HepG2 (cell line): ENCODE results near the gene PARP6. TPM values are rescaled to one million over a fixed set of nuclear protein-coding genes. Genes with fewer than 3 reads are reported as not detected.

Experiments used
- ATAC-seq: fragments of 200-7000 bp; cut with Tn5 transposase; 3 replicates; pipeline ENCODE4 v1.9.1; 2020; ENCODE audit warnings: mild to moderate bottlenecking, moderate library complexity
- BruUV-seq: library from RNA; stranded (reverse); fragments of 400-500 nt; replicated peaks from 2 replicates; lab custom pipeline; 2021; lab: Mats Ljungman, UMichigan
- CTCF ChIA-PET: fragments of 300-600 bp; formaldehyde crosslinking; extraction: SDS; loops from one replicate; lab custom pipeline; 2021; ENCODE audit warnings: low total read pairs, inconsistent platforms, low intra/inter-chr PET ratio; lab: Yijun Ruan, JAX
- POLR2A ChIA-PET: fragments of 350-600 bp; sonication (Branson Sonifier 250); formaldehyde crosslinking; loops from one replicate; lab custom pipeline; 2020; ENCODE audit warnings: antibody characterized with exemption, inconsistent platforms; lab: Yijun Ruan, JAX
- DNase-seq: peaks from one replicate; pipeline ENCODE4 v3.0.0-alpha.2; 2015; ENCODE audit warnings: low spot score
- FAIRE-seq: peaks from 3 replicates; lab custom pipeline; 2011; peaks lifted over from hg19 to GRCh38; lab: Jason Lieb, UNC
- H2AFZ ChIP-seq: one replicate; pipeline ENCODE4 v1.6.1; 2011; ENCODE audit warnings: low read length, inconsistent platforms
- H3K27ac ChIP-seq: fragments of 300-600 bp; 3 replicates; pipeline ENCODE4 v1.8.0; 2011; ENCODE audit warnings: mixed run types, mild to moderate bottlenecking, mixed read lengths, low read length, inconsistent platforms; ENCODE audit not compliant: insufficient read depth; ENCODE audit errors: extremely low read length
- H3K27me3 ChIP-seq, 2 experiments: fragments of 200-600 bp in 1 of 2; 2 replicates in 1 of 2; 3 replicates in 1 of 2; pipeline versions ENCODE4 v1.6.0 to v1.8.0; 2011; ENCODE audit warnings: low read length in 2 of 2, mild to moderate bottlenecking in 2 of 2, moderate library complexity in 2 of 2, inconsistent platforms in 1 of 2; ENCODE audit not compliant: insufficient read depth in 2 of 2, control insufficient read depth in 1 of 2
- H3K36me3 ChIP-seq, 2 experiments: fragments of 200-600 bp in 1 of 2; replicated peaks in 1 of 2; 2 replicates in 1 of 2; 3 replicates in 1 of 2; pipeline versions ENCODE4 v1.5.1 to v1.8.0; 2011; ENCODE audit warnings: low read length in 2 of 2, inconsistent platforms in 1 of 2; ENCODE audit not compliant: insufficient read depth in 2 of 2, control insufficient read depth in 1 of 2
- H3K4me1 ChIP-seq: 2 replicates; pipeline ENCODE4 v1.5.1; 2012; ENCODE audit warnings: low read length, inconsistent platforms; ENCODE audit not compliant: insufficient read depth
- H3K4me2 ChIP-seq: 2 replicates; pipeline ENCODE4 v1.6.0; 2011; ENCODE audit warnings: low read depth, low read length, inconsistent platforms
- H3K4me3 ChIP-seq, 3 experiments: fragments of 200-600 bp in 1 of 3; sonication (generic), shearing (Covaris generic) in 1 of 3; replicated peaks in 1 of 3; 2 replicates each; pipeline ENCODE4 v1.5.1; 2011 to 2016; ENCODE audit warnings: low read length in 3 of 3, inconsistent platforms in 2 of 3, low read depth in 2 of 3, mild to moderate bottlenecking in 2 of 3, control low read depth in 1 of 3, mixed read lengths in 1 of 3; ENCODE audit not compliant: insufficient read depth in 1 of 3
- H3K79me2 ChIP-seq: one replicate; pipeline ENCODE4 v1.6.1; 2011; ENCODE audit warnings: low read length, inconsistent platforms; ENCODE audit not compliant: insufficient read depth
- H3K9ac ChIP-seq: 2 replicates; pipeline ENCODE4 v1.6.0; 2011; ENCODE audit warnings: mild to moderate bottlenecking, low read depth, low read length, inconsistent platforms; ENCODE audit not compliant: insufficient read depth
- H3K9me3 ChIP-seq: 2 replicates; pipeline ENCODE4 v1.5.1; 2012; ENCODE audit warnings: mild to moderate bottlenecking, low read length
- H4K20me1 ChIP-seq: 2 replicates; pipeline ENCODE4 v1.6.0; 2011; ENCODE audit warnings: inconsistent platforms, mild to moderate bottlenecking, low read length, moderate library complexity; ENCODE audit not compliant: insufficient read depth
- ZFP36L2 ChIP-seq: sonication (generic); formaldehyde crosslinking; IDR thresholded peaks from 2 replicates; pipeline ENCODE4 v1.4.0; 2020; ENCODE audit warnings: missing genetic modification reagents
- ZNF44 ChIP-seq: sonication (generic); formaldehyde crosslinking; IDR thresholded peaks from 2 replicates; pipeline ENCODE4 v1.5.1; 2020; ENCODE audit warnings: mild to moderate bottlenecking, missing genetic modification reagents
- WGBS: methylation state at CpG from one replicate; pipeline ENCODE4 v1.1.6; 2017; ENCODE audit warnings: low lambda C conversion rate; 5-methylcytosine and 5-hydroxymethylcytosine counted together
- in situ Hi-C: cut with HindIII; loops from 2 replicates; pipeline ENCODE4 v1.10.0; 2017; ENCODE audit warnings: low pct_unique_long_range_greater_than_20kb; ENCODE audit not compliant: extremely low pct_ligation_motif_present
- intact Hi-C: fragments of 100-400 bp; cut with micrococcal nuclease; formaldehyde crosslinking; loops from one replicate; pipeline ENCODE4 v1.10.0; 2022; ENCODE audit not compliant: unreplicated experiment
- polyA plus RNA-seq, 8 experiments: library from polyadenylated mRNA; depleted of rRNA in 3 of 8; stranded (reverse) in 7 of 8; unstranded in 1 of 8; fragments of >200 nt; fragmentation: Illumina TruSeq in 4 of 8; extraction: Trizol in 4 of 8; gene quantifications; 2 replicates each; pipeline versions ENCODE4 v1.2.1 to v1.2.3, GENCODE V29; 2011 to 2016; ENCODE audit warnings: low read depth in 4 of 8, missing spikeins in 1 of 8, mixed read lengths in 1 of 8; ENCODE audit not compliant: insufficient read depth in 1 of 8
- total RNA-seq, 5 experiments: library from RNA; depleted of rRNA; stranded (reverse); fragments of >200 nt; fragmentation: Illumina TruSeq; extraction: Trizol; gene quantifications; 2 replicates each; pipeline ENCODE4 v1.2.3, GENCODE V29; 2016; ENCODE audit warnings: low read depth in 1 of 5
- TF ChIP-seq, protein P1 (sequence below): sonication (generic); formaldehyde crosslinking; IDR thresholded peaks from 2 replicates; pipeline ENCODE4 v1.9.0; 2021; ENCODE audit warnings: mild to moderate bottlenecking, missing genetic modification reagents
- TF ChIP-seq, protein P2 (sequence below): sonication (generic); formaldehyde crosslinking; IDR thresholded peaks from 2 replicates; pipeline ENCODE4 v1.4.0; 2020; ENCODE audit warnings: missing genetic modification reagents, mild to moderate bottlenecking, borderline replicate concordance
- TF ChIP-seq, protein P3 (sequence below): IDR thresholded peaks from 2 replicates; pipeline ENCODE4 v1.6.1; 2016; ENCODE audit warnings: low read depth, borderline replicate concordance

PARP6 gene
- total and polyA plus RNA-seq, 2 of the 13 experiments (the other 11 are each of a cell fraction or from before 2014, with no cell fraction given), result 0.22 to 0.87 TPM

- TF ChIP-seq, protein P1, sequence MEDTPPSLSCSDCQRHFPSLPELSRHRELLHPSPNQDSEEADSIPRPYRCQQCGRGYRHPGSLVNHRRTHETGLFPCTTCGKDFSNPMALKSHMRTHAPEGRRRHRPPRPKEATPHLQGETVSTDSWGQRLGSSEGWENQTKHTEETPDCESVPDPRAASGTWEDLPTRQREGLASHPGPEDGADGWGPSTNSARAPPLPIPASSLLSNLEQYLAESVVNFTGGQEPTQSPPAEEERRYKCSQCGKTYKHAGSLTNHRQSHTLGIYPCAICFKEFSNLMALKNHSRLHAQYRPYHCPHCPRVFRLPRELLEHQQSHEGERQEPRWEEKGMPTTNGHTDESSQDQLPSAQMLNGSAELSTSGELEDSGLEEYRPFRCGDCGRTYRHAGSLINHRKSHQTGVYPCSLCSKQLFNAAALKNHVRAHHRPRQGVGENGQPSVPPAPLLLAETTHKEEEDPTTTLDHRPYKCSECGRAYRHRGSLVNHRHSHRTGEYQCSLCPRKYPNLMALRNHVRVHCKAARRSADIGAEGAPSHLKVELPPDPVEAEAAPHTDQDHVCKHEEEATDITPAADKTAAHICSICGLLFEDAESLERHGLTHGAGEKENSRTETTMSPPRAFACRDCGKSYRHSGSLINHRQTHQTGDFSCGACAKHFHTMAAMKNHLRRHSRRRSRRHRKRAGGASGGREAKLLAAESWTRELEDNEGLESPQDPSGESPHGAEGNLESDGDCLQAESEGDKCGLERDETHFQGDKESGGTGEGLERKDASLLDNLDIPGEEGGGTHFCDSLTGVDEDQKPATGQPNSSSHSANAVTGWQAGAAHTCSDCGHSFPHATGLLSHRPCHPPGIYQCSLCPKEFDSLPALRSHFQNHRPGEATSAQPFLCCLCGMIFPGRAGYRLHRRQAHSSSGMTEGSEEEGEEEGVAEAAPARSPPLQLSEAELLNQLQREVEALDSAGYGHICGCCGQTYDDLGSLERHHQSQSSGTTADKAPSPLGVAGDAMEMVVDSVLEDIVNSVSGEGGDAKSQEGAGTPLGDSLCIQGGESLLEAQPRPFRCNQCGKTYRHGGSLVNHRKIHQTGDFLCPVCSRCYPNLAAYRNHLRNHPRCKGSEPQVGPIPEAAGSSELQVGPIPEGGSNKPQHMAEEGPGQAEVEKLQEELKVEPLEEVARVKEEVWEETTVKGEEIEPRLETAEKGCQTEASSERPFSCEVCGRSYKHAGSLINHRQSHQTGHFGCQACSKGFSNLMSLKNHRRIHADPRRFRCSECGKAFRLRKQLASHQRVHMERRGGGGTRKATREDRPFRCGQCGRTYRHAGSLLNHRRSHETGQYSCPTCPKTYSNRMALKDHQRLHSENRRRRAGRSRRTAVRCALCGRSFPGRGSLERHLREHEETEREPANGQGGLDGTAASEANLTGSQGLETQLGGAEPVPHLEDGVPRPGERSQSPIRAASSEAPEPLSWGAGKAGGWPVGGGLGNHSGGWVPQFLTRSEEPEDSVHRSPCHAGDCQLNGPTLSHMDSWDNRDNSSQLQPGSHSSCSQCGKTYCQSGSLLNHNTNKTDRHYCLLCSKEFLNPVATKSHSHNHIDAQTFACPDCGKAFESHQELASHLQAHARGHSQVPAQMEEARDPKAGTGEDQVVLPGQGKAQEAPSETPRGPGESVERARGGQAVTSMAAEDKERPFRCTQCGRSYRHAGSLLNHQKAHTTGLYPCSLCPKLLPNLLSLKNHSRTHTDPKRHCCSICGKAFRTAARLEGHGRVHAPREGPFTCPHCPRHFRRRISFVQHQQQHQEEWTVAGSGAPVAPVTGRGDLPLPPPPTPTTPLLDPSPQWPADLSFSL (CRISPR knock-in tag), result no peak
Observed at GRCh38 chr15:72289597-72290325, 17.4 kb upstream of the PARP6 start (continued).

DNA sequence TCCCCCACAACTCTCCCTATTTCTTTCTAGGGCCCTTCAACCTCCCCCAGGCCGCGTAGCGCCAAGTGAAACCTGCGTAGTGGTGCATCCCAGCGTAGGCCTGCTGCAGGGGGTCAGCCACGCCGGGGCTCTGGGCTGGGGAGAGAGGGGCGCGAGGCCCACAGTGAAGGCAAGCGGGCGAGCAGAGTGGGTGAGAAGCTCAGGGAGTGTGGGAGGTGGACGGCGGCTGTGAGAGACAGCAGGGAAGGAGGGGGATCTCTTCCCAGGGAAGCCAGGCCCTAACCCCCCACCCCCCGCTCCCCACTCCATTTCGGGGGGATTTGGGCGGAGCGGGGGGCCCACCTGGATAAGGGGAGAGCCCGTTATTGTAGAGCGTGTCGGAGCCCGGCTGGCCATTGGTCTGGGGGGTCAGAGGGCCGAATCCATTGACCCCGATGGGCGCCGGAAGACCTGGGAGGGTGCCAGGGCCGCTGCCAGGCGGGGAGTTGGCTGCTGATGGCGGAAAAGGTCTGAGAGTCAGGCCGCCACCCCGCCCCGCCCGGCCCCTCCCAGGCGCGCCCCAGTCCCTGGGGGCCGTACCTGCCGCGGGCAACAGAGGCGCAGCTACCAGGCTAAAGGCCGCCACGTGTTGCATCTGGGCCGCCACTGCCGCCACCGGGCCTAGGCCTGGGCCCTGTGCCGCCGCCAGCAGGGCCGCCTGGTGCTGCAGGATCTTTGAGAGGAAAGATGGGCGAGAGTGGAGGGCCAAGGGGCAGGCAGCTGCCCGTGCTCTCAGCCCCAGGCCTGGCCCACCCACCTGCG lies 16.6 kb upstream of the PARP6 start:
- Histone ChIP-seq H3K27ac (no peak overlapping the region), H3K27me3 (no peaks in the 10 kb centered on the region), H3K9me3 (no peaks in the 10 kb centered on the region), H3K9ac (no peak overlapping the region), H3K36me3 (no peaks in the 10 kb centered on the region), H3K4me1 (0 out of 2 replicates have a peak, but pooled peaks cover 8% of the 10 kb centered on the region), H4K20me1 (no peaks in the 10 kb centered on the region), H3K79me2 (no peaks in the 10 kb centered on the region), H3K4me2 (no peak overlapping the region), H3K4me3 (no peak overlapping the region)
- WGBS, result 92% methylated on average over 26 of the region's 49 CpGs
- intact Hi-C loops, result no loop called here
- BruUV-seq, result no TSS peak
- no peak for ATAC-seq
- TF ChIP-seq ZFP36L2 (CRISPR knock-in tag) (no peak), ZNF44 (CRISPR knock-in tag) (no peak)
- TF ChIP-seq, protein P2, sequence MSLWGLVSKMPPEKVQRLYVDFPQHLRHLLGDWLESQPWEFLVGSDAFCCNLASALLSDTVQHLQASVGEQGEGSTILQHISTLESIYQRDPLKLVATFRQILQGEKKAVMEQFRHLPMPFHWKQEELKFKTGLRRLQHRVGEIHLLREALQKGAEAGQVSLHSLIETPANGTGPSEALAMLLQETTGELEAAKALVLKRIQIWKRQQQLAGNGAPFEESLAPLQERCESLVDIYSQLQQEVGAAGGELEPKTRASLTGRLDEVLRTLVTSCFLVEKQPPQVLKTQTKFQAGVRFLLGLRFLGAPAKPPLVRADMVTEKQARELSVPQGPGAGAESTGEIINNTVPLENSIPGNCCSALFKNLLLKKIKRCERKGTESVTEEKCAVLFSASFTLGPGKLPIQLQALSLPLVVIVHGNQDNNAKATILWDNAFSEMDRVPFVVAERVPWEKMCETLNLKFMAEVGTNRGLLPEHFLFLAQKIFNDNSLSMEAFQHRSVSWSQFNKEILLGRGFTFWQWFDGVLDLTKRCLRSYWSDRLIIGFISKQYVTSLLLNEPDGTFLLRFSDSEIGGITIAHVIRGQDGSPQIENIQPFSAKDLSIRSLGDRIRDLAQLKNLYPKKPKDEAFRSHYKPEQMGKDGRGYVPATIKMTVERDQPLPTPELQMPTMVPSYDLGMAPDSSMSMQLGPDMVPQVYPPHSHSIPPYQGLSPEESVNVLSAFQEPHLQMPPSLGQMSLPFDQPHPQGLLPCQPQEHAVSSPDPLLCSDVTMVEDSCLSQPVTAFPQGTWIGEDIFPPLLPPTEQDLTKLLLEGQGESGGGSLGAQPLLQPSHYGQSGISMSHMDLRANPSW (CRISPR knock-in tag), result no peak
- TF ChIP-seq, protein P3, sequence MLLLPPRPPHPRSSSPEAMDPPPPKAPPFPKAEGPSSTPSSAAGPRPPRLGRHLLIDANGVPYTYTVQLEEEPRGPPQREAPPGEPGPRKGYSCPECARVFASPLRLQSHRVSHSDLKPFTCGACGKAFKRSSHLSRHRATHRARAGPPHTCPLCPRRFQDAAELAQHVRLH, result no peak
- TF ChIP-seq, all 625 proteins: peak for 0
- ChIA-PET POLR2A (no interaction called here), CTCF (no interaction called here)
- DNase-seq, result no peak
- in situ Hi-C loops, result loop anchor here (5.0 kb wide), 1 partner anchor 87 kb away; no protein-coding TSS in a partner anchor
- FAIRE-seq, result no peak
- no peak overlapping the region for H2AFZ ChIP-seq
